Neuronal stem cell (in vitro differentiated cells): ENCODE results near the gene STARD7.

Experiments
- DNase-seq: peaks from one replicate; pipeline ENCODE4 v3.0.0-alpha.2; 2013; ENCODE audit warnings: low spot score
- H2AFZ ChIP-seq: one replicate; pipeline ENCODE4 v1.6.1; 2013; ENCODE audit warnings: mild to moderate bottlenecking, low read length, inconsistent platforms
- H2AK5ac ChIP-seq: 2 replicates; pipeline ENCODE4 v1.6.1; 2013; ENCODE audit warnings: low read depth, mild to moderate bottlenecking, inconsistent platforms, low read length, moderate library complexity, mixed read lengths
- H2BK120ac ChIP-seq: 2 replicates; pipeline ENCODE4 v1.6.1; 2013; ENCODE audit warnings: low read depth, mild to moderate bottlenecking, inconsistent platforms, low read length, moderate library complexity, mixed read lengths
- H2BK12ac ChIP-seq: one replicate; pipeline ENCODE4 v1.6.1; 2013; ENCODE audit warnings: low read length, inconsistent platforms
- H2BK15ac ChIP-seq: 2 replicates; pipeline ENCODE4 v1.6.1; 2013; ENCODE audit warnings: mild to moderate bottlenecking, low read length, inconsistent platforms, mixed read lengths
- H2BK5ac ChIP-seq: one replicate; pipeline ENCODE4 v1.6.1; 2013; ENCODE audit warnings: inconsistent platforms, mild to moderate bottlenecking, low read length, moderate library complexity
- H3K14ac ChIP-seq: one replicate; pipeline ENCODE4 v1.6.1; 2013; ENCODE audit warnings: low read length, inconsistent platforms
- H3K18ac ChIP-seq: 2 replicates; pipeline ENCODE4 v1.6.1; 2013; ENCODE audit warnings: low read length, inconsistent platforms
- H3K23ac ChIP-seq: 2 replicates; pipeline ENCODE4 v1.6.1; 2013; ENCODE audit warnings: low read depth, mild to moderate bottlenecking, mixed read lengths, low read length, inconsistent platforms; ENCODE audit not compliant: poor library complexity
- H3K27ac ChIP-seq: replicated peaks from 3 replicates; pipeline ENCODE4 v1.5.1; 2013; ENCODE audit warnings: low read length, inconsistent platforms
- H3K27me3 ChIP-seq, 3 experiments: 2 replicates each; pipeline ENCODE4 v1.6.1; 2013; ENCODE audit warnings: low read length in 3 of 3, mild to moderate bottlenecking in 2 of 3, inconsistent platforms in 1 of 3, low read depth in 1 of 3, mixed read lengths in 1 of 3, moderate library complexity in 1 of 3; ENCODE audit not compliant: control insufficient read depth in 3 of 3, insufficient read depth in 3 of 3
- H3K36me3 ChIP-seq, 2 donors: replicated peaks in 1 of 2; 2 replicates each; pipeline ENCODE4 v1.6.1; 2013; ENCODE audit warnings: low read length in 2 of 2; ENCODE audit not compliant: control insufficient read depth in 2 of 2, insufficient read depth in 2 of 2
- H3K4ac ChIP-seq: 2 replicates; pipeline ENCODE4 v1.6.1; 2013; ENCODE audit warnings: inconsistent platforms, mild to moderate bottlenecking, low read length, moderate library complexity
- H3K4me1 ChIP-seq, 2 donors: 1 replicate in 1 of 2; 2 replicates in 1 of 2; pipeline ENCODE4 v1.6.1; 2013; ENCODE audit warnings: low read length in 2 of 2, low read depth in 1 of 2; ENCODE audit not compliant: control insufficient read depth in 2 of 2, insufficient read depth in 1 of 2
- H3K4me2 ChIP-seq: one replicate; pipeline ENCODE4 v1.6.1; 2013; ENCODE audit warnings: mild to moderate bottlenecking, low read length, inconsistent platforms; ENCODE audit not compliant: insufficient read depth, poor library complexity, severe bottlenecking
- H3K4me3 ChIP-seq, 2 donors: 2 replicates each; pipeline ENCODE4 v1.5.1; 2013; ENCODE audit warnings: low read length in 2 of 2, mild to moderate bottlenecking in 2 of 2, inconsistent platforms in 1 of 2, moderate library complexity in 1 of 2
- H3K79me1 ChIP-seq: one replicate; pipeline ENCODE4 v1.6.1; 2013; ENCODE audit warnings: low read depth, mild to moderate bottlenecking, inconsistent platforms, low read length, moderate library complexity
- H3K9ac ChIP-seq: one replicate; pipeline ENCODE4 v1.6.1; 2013; ENCODE audit warnings: mild to moderate bottlenecking, low read depth, low read length, inconsistent platforms; ENCODE audit not compliant: poor library complexity
- H3K9me3 ChIP-seq, 2 donors: replicated peaks in 1 of 2; 2 replicates each; pipeline versions ENCODE3 to v1.6.1; 2013; ENCODE audit warnings: low read length in 2 of 2, mild to moderate bottlenecking in 2 of 2, inconsistent platforms in 1 of 2, low read depth in 1 of 2, mixed read lengths in 1 of 2, moderate library complexity in 1 of 2; ENCODE audit not compliant: control insufficient read depth in 2 of 2, insufficient read depth in 1 of 2
- H4K8ac ChIP-seq: one replicate; pipeline ENCODE4 v1.6.1; 2013; ENCODE audit warnings: low read depth, mild to moderate bottlenecking, inconsistent platforms, low read length, moderate library complexity
- H4K91ac ChIP-seq: one replicate; pipeline ENCODE4 v1.6.1; 2013; ENCODE audit warnings: low read length, low read depth, mild to moderate bottlenecking, inconsistent platforms; ENCODE audit not compliant: poor library complexity
- WGBS, 2 donors: extraction: QIAGEN DNeasy Blood & Tissue Kit; methylation state at CpG; one replicate each; pipeline ENCODE4 v1.1.7; 2013; ENCODE audit warnings: missing lambda C conversion rate in 2 of 2, mixed read lengths in 1 of 2; ENCODE audit not compliant: insufficient read length in 2 of 2, insufficient replicate concordance in 1 of 2; ENCODE audit errors: extremely low coverage in 2 of 2; 5-methylcytosine and 5-hydroxymethylcytosine counted together

The STARD7 gene

DNA sequence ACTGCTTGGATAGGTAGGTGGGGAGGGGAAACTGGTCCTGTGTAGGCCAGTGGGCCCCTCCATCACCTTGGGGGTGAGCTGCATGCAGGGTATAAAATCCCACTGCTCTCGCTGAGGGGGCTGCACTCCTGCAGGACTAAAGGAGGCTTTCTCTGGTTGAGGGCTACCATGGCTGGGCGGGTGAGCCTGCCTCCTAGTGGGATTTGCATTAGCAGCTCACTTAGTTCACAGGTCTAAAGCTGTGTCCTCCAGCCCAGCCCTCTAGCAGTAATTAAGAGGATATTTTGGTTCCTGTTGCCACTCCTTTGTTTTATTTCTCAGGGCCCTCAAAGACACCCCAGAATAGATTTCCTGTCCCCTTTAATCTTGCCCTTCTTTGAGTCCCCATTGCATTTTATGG is 32.6 kb upstream of the STARD7 start:
- Histone ChIP-seq H4K8ac (no peak overlapping the region), H3K18ac (no peak overlapping the region), H3K9ac (no peak overlapping the region), H3K27ac (no peak overlapping the region), H3K23ac (no peak overlapping the region), H3K14ac (no peak overlapping the region), H3K4me3 (no peak overlapping the region), H3K9me3 (peaks cover 0 to 3% of the 10 kb centered on the region in 2 donors), H2BK12ac (no peak overlapping the region), H3K27me3 (no peaks in the 10 kb centered on the region), H4K91ac (no peak overlapping the region), H2AK5ac (no peak overlapping the region), H2BK5ac (no peak overlapping the region), H2AFZ (no peak overlapping the region), H2BK120ac (no peak overlapping the region), H3K4me1 (no peaks in the 10 kb centered on the region), H3K4ac (no peak overlapping the region), H3K4me2 (no peak overlapping the region), H2BK15ac (no peak overlapping the region), H3K79me1 (no peaks in the 10 kb centered on the region), H3K36me3 (peaks cover 0 to 2% of the 10 kb centered on the region in 2 donors)
- DNase-seq: no peak
- WGBS, 2 donors: no CpG with 5 or more reads among the region's 2 CpGs

DNA sequence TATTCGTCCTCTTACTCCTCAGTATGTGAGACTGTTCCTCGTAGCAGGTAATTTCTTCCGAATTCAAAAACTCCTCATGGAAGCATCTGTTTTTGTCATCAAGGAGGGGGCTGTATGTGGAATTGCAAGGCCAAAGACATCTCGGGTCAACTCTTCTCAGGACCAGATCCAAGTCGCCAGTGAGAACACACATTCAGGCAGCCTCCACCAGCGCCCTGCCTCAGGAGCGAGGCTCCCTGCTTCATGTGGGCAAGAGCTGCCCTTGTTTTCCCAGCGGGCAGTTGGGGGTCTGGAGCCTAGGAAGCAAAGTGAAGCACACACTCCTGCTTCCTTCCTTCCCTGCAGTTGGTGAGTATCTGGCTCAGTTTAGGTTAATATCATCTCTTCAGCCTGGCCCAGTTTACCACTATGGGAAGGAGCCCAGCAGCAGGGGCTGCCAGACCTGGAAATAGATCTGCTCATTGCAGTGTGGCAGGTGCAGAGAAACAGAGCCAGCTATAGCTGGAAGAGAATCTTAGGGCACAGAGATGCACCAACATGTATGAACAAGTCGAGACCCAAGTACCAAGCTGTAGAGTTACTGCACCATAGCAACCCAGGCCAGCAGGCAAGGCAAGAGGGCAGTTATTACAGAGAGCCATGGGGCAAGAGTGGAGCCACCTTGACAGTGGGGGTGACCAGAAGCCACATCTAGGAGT is 31.9 kb upstream of the STARD7 start:
- Histone ChIP-seq H2BK12ac (no peak overlapping the region), H2BK120ac (no peak overlapping the region), H3K27ac (no peak overlapping the region), H2AK5ac (no peak overlapping the region), H3K36me3 (no peaks in the 10 kb centered on the region), H3K4me2 (no peak overlapping the region), H3K18ac (no peak overlapping the region), H2BK15ac (no peak overlapping the region), H2AFZ (no peak overlapping the region), H2BK5ac (no peak overlapping the region), H4K91ac (no peak overlapping the region), H4K8ac (no peak overlapping the region), H3K9me3 (peaks cover 0 to under 1% of the 10 kb centered on the region in 2 donors), H3K14ac (no peak overlapping the region), H3K79me1 (no peaks in the 10 kb centered on the region), H3K23ac (no peak overlapping the region), H3K4me3 (no peak overlapping the region), H3K9ac (no peak overlapping the region), H3K4ac (no peak overlapping the region), H3K27me3 (no peaks in the 10 kb centered on the region), H3K4me1 (no peaks in the 10 kb centered on the region)
- WGBS, 2 donors: no CpG with 5 or more reads among the region's 9 CpGs
- DNase-seq: no peak

DNA sequence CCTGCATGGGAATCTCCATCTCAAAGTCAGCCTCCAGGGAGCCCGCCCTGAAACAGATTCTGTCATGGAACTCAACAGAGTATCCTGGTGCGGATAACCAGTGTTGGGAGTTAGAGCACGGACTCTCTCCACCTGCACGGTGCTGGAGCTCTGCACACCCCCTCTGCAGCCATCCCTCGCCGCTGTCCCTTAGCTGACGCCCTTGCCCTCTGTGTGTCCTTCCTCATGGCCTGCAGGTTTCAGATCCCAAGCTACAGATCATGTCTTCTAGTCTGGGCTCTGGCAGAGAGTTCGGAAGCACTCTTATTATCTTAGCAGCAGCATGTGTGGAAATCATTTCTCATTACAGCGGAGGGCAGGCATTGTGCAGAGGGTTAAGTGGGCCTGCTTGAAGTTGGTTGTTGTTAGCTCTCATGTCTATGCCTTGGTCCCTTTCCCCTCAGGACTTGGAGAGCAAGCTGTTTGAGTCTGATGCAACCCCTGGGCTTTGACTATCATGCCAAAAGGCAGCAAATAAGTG is 31.2 kb upstream of the STARD7 start:
- Histone ChIP-seq H3K4ac (no peak overlapping the region), H3K9me3 (no peaks in the 10 kb centered on the region), H3K27me3 (no peaks in the 10 kb centered on the region), H4K8ac (no peak overlapping the region), H3K27ac (no peak overlapping the region), H3K36me3 (no peaks in the 10 kb centered on the region), H2BK15ac (no peak overlapping the region), H3K9ac (no peak overlapping the region), H3K14ac (no peak overlapping the region), H4K91ac (no peak overlapping the region), H3K79me1 (no peaks in the 10 kb centered on the region), H3K4me1 (no peaks in the 10 kb centered on the region), H2AK5ac (no peak overlapping the region), H3K4me2 (no peak overlapping the region), H2BK5ac (no peak overlapping the region), H3K4me3 (no peak overlapping the region), H2BK12ac (no peak overlapping the region), H3K23ac (no peak overlapping the region), H2BK120ac (no peak overlapping the region), H3K18ac (no peak overlapping the region), H2AFZ (no peak overlapping the region)
- WGBS, 2 donors: no CpG with 5 or more reads among the region's 9 CpGs
- DNase-seq: no peak

DNA sequence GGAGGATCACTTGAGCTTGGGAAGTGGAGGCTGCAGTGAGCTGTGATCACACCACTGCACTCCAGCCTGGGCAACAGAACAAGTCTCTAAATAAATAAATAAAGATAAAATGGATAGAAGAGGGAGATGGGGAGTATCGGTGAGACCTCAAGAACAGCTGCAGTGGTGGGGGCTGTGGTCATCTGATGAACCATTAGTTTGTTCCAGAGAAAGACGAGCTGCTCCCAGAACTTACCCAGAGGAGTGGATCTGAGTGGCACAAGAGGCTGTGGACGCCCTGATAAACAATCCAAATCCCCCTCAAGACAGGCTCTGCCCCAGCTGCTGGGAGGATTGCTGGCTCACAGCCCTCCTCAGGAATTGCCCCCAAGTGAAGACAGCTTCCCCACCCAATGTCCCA is 30.5 kb upstream of the STARD7 start:
- Histone ChIP-seq H3K4ac (no peak overlapping the region), H3K4me2 (no peak overlapping the region), H3K36me3 (no peaks in the 10 kb centered on the region), H2AFZ (no peak overlapping the region), H3K9ac (no peak overlapping the region), H2BK12ac (no peak overlapping the region), H4K91ac (no peak overlapping the region), H3K23ac (no peak overlapping the region), H3K27ac (no peak overlapping the region), H2AK5ac (no peak overlapping the region), H3K18ac (no peak overlapping the region), H2BK15ac (no peak overlapping the region), H3K4me1 (peaks cover 0 to 2% of the 10 kb centered on the region in 2 donors), H3K14ac (no peak overlapping the region), H4K8ac (no peak overlapping the region), H3K79me1 (no peaks in the 10 kb centered on the region), H2BK120ac (no peak overlapping the region), H3K4me3 (no peak overlapping the region), H3K27me3 (no peaks in the 10 kb centered on the region), H2BK5ac (no peak overlapping the region), H3K9me3 (no peaks in the 10 kb centered on the region)
- no CpG with 5 or more reads among the region's 3 CpGs for WGBS, 2 donors
- no peak for DNase-seq
